GM18502 (cell line): ENCODE data around the gene IRX2.

ENCODE experiments used
- ATAC-seq: cut with Tn5 transposase; IDR thresholded peaks from one replicate; pipeline ENCODE4 v1.9.1; 2021; ENCODE audit warnings: mild to moderate bottlenecking; ENCODE audit not compliant: unreplicated experiment, poor library complexity

IRX2 gene

DNA sequence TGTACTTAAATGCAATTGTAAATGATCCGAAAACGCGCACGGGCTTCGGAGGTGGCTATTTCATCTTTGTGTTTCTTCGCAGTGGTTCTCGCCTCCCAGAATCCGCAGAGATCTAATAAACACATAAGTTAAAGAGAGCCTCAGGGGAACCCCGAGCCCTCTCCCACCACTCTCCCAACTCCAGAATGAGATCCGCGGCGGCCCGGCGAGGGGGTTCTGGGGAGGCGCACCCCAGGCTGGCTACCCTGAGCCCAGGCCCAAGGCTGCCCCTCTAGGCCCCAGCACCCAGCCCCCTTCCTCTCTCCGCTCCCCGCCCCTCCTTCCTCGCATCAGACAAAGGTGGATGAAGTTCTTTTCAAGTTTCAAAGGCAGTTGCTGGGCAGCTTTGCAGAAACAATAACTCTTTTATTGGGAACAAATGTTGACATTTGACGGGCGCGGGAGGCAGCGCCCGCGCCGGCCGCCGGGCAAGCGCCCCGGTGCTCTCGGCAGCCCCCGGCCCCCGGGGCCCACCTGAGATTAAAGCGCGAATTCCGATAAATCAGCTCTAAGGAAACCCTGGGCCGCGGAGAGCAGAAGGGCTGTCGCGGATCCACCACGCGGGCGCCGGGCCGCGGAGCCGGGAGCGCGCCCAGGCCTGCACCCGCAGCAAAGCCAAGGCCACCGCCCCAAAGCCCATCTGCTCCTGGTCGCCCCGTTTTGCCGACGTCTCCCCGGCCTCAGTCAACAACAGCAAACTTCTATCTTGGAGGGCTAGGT, 8.4 kb downstream of the IRX2 start:
- ATAC-seq, result no peak

DNA sequence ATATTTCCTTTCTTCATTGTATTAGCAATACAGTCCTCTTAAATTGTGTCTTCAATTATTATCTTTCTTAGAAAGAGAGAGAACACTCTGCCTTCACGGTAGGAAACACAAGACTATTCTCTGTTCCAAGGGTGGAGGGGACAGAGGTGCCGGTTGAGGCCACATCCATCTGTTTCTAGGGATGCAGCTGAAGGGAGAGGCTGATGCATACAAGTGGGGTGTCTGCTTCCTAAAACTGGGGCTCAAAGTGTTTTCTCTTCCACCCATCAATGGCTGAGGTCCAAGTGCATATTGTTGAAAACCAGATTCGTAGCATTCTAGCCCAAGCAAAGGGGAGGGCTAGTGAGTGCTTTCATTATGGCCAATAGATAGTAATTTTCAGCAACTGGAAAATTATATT, 9.5 kb downstream of the IRX2 start:
- no peak for ATAC-seq

DNA sequence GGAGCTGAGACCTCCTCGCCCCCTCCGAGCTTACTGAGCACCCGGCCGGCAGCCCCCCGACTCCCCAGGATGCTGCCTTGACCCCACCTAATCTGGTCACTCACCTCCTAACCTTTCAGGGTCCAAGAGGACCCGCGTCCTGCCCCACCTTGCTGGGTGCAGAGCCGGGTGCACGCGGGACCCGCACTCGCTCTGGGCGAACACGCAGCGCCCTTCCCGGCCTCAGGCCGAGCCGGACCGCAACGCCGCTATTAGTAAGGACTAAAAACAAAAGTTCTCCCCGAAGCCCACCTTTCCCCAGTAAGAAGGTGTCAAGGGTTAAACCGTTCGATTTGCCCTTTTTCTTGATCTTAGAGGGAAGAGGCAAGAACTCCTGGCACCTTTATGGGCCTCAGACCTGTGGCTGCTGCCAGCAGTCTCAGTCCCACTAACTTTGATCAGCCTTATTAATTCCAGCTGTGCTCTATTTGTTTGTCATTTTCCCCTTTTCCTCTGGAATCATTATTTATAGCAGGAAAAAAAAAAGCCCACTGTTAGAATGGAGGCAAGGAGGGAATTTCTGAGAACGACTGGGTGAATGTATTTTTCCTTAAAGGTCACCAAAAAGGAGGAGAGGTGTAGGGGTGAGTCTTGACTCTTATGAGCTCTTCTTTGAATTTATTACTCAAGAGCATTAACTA, 10.5 kb downstream of the IRX2 start:
- ATAC-seq, result no peak

DNA sequence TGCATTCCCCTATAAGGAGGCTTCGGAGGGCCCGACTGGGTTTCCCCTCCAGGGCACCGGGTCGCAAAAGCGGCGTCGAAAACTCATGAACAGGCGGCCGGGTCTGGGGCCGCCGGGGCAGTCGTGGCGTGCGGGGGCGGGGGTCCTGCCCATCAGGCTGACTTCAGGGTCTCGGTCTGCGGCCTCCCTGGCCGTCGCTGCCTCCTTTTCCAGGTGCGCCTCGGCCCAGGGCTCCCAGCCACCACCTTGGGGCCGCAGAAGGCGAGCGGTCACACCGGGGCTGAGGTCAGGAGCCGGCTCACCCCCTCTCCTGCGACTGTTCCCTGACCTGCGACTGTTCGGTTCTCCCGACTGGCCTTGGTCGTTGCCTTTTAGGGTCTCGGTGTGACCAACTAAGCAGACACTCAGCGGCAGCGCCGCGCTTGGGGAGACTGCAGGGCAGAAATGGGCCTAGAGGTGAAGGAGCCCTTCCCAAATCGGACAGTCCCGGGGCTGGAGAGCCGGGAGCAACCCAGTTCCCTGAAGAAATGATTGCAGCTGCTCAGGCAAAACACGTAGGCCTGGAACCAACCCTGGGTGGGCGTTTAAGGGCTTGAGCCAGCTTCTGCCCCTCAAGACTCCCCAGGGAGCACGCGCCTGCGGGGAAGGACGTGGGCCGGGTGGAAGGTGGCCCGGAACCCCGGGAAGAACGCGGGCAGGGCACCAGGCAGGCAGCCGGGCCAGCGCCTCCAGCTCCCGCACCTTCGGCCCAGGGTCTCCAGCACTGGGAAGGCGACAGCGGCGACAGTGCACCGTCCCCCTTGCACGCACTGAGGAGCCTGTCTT, 11.2 kb downstream of the IRX2 start:
- no peak for ATAC-seq

DNA sequence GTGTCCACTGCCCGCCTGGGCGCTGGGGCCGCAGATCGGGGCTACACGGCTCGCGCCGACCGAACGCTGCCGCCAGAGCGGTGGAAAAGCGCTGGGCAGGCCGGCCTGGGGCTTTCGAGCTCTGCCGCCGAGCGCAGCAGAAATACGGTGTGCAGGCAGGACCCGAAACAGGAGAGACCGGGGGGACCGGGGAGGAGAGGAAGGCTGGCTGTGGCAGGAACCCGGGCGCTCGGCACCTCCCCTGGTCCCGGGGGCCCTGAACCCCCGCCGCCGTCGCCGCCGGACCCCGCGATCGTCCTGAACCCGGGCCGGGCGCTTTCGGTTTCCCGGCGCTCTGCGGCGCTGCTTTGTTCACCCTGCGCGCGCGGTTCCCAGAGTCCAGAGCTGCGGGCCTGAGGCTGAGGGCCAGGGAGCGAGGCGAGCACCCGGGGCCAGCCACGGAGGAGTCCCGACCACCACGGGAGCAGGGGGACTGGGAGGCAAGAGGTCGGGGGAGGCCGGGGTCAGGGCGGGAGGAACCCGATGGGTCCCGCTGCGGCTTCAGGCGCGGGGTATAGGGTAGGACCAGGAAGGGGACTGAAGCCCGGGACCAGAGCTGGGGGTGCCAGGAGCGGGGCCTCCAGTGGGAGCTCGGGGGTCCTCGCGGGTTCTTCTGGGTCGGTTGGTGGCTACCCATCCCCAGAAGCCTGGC, 12.0 kb downstream of the IRX2 start:
- ATAC-seq, result no peak

DNA sequence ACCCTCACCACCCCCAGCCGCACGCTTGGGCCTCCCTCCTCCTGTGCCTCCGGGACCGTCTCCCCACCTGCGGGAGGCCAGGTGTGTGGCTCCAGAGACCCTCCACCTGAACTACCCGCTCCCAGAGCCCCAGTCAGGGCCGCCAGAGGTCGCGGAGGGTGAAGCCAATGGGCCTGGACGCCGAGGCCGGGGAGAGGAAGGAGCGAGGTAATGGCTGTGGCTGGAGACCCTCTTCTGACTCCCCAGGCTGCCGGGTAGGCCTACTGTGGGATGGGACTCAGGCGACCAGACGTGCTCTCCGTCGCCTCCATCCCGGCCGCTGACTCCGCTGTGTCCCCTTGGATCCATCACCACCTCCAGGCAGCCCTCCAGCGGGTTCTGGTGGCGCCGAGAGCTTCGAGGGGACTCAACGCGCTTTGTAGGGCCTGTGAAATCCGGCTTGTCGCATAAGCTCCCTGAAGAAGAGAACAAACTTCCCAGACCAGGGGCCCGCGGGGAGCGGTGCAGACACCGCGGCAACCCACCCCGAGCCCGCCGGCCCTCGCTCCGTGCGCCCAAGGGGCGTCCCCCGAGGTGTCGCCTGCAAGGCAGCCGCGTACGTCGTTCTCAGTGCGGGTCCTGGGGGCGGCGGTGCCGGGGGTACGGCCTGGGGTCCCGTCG, 12.6 kb downstream of the IRX2 start:
- no peak for ATAC-seq

DNA sequence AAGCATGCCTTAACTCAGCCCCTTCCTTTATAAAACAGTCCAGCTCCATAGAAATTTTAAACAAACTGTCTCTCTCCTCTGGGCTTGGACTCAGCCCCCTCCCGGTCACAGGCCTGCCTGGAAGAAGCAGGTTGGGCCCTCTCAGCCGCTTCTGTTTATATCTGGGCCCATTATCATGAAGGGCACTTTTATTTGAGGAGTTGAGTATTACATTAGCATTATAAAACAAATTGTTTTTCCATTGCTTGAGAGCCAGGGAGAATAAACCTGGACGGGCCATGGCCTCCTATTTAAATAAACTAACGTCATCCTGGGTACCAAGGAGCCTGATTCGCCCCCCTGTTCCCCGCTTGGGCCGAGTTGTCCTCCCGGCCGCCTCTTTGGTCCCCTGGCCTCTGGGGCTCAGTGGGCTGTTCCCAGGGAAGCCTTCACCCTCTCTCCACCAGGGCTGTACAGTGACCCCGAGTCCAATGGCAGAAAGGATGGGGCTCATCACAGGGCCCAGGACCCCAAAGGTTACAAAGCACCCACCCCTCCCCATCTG, 13.2 kb downstream of the IRX2 start:
- ATAC-seq, result no peak

DNA sequence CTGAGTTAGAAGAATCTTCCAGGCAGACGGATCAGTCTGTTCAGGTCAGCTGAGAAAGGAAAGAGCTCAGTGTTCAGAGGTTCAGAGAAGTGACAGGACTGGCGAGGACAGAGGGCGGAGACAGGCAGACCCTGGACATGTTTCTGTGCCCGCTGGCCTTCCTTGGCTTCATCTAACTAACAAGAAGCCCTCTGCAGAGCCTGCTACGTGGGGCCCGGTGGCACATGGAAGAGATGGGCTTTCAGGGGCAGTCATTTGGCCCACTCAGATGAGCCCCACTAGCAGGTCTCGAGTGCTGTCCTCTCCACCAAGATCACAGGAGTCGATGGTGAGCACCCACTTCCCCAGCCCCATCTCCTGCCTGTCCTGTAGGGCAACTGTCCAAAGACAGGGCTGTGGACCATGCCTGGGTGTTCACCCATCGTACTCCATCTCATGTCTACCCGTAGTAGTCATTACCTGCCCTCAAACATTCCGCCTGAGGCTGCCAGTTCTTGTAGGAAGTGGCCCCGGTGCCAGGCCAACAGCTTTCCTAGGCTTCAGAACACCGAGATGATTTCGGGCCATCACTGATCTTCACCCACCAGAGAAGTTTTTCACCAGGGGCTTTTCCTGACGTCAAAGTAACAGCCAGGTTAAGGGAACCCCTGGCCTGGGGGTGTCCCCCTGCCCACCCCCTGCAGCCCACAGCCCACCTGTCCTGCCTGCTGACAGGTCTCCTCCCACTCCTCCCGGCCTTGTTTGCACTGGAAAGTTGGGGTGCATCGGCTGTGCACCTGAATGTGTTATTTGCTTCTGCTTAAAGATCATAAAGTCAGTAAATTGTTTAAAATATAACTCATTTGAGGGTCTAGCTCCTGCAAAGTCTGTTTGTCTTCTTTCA, 14.0 kb downstream of the IRX2 start:
- no peak for ATAC-seq

DNA sequence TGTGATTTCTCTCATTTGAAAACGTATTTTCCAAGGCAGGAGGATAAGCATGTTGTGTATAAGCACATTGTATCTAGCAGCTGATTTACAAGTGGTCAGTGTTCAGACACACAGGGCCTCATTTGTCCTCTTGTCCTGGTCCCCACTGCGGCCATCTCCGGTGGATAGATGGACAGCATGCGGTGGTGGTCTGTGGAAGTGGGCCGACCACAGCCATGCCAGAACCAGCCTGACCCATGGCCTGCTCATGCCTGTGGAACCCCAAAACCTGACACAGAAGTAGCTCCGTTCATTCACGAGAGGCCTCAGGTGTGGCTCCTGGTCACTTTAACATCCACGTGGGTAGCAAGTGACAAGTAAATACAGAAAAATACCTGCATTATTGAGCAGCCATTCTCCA, 14.6 kb downstream of the IRX2 start:
- ATAC-seq, result no peak

DNA sequence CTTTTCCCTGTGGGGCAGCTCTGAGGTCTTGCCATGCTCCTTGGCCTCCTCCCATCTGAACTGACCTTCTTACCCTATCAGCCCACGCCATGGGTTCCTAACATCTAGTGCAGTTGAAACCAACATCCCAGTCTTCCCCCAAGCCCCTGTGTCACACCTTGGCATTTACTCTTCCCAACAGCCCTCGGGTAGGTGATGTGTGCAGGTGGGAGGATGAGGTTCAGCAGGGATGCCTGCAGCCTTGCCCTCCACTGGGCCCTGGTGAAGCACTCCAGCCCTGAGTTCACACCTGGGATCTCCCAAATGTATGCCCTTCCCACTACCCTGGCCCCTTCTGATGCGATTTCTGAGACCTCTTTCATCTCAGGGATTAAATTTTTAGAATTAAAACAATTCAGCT, 15.5 kb downstream of the IRX2 start:
- no peak for ATAC-seq

DNA sequence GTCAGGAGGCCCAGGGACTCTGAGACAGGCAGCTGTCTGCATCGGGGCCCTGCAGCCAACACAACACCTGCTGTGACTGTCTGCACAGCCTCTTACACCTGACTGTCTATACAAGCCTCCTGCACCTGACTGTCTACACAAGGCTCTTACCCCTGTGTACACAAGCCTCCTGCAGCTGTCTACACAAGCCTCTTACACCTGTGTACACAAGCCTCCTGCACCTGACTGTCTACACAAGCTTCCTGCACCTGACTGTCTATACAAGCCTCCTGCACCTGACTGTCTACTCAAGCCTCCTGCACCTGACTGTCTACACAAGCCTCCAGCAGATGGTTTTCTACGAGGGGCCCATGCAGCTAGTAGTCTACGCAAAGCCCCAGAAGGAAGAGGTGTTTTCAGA, 18.6 kb downstream of the IRX2 start:
- no peak for ATAC-seq

DNA sequence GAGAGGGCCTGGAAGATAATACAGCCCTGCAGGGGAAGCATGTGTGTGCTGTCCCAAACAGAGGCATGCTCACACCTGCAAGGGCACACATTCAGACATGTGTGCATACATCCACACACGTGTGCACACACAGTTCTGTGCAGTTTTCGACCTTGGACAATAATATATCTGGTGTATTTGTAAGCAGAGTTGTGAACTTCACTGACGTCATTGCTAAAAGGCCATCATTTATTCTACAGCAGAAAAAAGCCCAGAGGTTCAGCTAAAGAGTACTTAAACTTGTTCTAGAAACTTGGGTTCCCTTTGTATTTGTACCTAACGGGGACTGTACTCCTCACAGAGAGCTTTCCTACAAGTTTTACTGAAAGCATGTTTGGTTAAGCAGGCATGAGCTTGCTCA, 19.5 kb downstream of the IRX2 start:
- no peak for ATAC-seq

DNA sequence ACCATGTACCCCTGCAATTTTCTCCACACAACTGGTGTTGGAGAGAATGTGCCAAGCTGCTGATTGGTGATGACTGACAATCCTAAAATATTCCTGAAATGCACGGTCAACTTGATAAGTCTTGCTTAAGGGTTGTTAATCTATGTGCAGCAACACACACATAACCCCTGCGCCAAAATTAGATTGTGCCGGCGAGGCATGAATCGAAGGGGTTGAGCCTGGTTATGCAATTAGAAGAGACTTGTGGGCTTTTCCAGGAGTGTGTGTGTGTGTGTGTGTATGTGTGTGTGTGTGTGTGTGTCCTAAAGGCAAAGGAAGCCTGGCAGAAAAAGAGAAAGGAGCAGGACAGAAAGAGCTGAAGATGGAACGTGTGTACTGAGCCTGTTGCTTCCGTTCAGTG, 22.3 kb downstream of the IRX2 start:
- no peak for ATAC-seq

DNA sequence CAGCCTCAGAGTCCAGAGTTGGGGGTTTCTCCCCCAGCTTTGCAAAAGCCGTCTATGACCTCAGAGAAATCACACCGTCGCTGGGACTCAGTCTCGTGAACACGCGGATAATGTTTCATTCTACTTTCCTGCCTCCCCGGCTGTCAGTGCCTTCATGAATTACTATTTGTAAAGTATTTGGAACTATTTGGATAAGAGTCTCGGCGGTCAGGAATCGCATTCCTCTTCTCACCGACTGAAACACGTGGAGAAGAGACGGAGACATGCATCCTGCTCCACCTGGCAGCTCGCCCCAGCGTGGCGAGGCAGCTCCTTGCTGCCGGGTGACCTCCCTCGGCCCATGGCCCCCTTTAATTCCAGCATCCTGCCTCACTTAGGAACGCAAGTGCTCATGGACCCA, 23.9 kb downstream of the IRX2 start:
- no peak for ATAC-seq

DNA sequence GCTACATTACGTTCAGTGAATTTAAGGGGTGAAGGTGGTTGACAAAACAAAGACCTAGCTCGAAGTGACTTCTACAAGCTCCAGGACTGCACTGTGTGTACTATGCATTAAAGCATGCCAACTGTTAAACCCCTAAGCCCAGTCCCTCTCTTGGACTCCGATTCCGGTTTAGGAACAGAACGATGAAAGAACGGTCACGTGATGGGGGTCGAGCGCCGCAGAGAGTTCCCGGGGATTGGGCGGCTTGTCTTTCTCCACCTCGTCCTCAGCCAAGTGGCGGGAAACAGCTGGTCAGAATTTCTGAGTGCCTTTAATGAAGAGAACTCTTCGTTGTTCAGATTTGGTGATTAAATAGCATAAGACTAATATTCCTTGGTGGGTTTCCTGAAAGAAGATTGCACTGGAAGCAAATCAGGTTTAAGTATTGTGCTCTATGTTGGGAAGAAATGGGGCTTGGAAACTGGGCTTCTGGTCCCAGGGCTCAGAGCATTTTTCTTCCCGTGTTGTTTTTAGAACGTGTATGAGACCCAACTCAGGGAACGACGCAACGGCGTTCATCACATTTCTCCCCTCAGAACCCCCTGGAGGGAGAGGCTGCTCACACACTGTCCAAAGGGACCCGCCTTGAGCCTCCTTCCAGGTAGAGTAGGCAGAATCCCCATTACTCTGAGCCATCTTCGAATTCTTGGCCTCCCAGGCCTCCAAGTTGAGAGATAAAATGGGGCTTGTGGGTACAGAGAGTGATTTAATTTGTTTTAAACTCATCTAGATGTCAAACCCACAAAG, 25.3 kb downstream of the IRX2 start:
- no peak for ATAC-seq

DNA sequence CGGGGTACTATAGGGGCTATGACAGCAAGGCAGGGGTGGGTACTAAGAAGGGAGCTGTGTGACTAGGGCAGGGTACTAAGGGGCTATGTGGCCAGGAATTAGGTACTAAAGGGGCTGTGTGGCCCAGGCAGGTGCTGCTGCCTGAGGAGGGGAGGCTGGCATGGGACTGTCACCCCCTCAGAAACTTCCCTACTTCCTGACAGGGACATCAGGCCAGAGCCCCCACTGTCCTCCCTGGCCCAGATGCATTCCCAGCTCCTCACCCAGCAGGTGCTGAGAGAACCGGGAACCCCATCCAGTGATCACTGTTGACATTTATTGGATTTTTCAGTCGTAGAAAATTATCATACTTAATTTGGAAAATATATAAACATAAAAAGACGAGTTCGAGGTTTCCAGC, 26.6 kb downstream of the IRX2 start:
- ATAC-seq, result no peak

DNA sequence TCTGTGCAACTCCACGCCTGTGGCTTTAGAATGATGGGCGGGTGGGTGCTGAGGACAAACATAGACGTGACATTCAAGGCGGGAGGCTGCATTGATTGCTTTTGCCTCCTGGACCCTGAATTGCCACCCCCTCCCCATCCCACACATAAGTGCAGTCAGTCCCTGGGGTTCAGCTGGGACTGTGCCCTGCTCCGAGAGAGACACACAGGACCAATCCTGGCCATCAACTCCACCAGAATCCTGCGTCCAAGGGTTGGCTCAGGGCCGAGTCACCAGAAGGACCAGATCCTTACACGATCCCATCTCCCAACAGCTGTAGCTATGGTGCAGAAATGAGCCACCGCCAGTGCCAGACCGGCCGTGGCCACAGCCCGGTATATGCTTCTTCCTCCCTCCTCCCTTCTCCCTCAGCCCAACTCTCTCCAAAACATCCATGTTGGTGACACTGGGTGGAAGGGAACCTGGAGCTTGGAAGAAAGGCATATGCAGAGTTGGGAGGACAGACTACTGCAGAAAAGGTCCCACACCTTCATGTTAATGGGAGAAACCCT, 27.4 kb downstream of the IRX2 start:
- ATAC-seq, result no peak

DNA sequence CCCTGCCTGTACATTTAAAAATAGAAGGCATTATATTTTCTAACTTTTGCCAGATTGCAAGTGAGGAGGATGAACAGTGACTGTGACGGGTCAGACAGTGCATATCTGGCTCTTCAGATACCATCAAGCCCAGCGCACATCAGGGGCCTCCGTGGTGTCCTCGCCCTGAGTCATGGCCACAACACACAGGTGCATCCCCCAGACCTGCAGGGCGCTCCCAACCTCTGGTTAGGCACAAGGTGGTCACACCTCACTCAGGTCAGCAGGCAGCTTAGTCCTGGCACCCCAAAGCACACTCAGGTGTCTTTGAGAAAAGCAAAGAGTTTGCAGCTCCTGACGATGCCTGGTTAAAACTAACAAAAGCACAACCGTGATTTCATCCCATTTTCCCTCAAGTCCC, 28.6 kb downstream of the IRX2 start:
- ATAC-seq, result no peak
